HEK293T (cell line): ENCODE results near the gene MAD1L1.
"Not testable (repeated sequence)": the region's sequence is repeated elsewhere in the genome, so short reads cannot be mapped to it uniquely, and the experiment has no call there.

ENCODE experiments used
- CTCF ChIA-PET: fragments of 350-600 bp; formaldehyde crosslinking; extraction: SDS; loops from one replicate; lab custom pipeline; 2021; ENCODE audit warnings: antibody characterized with exemption, inconsistent platforms; lab: Yijun Ruan, JAX
- POLR2A ChIA-PET: fragments of 350-600 bp; formaldehyde crosslinking; extraction: SDS; loops from one replicate; lab custom pipeline; 2020; ENCODE audit warnings: antibody characterized with exemption, inconsistent platforms; lab: Yijun Ruan, JAX
- DNase-seq: peaks from one replicate; pipeline ENCODE4 v3.0.0; 2012; ENCODE audit warnings: mixed read lengths; ENCODE audit errors: extremely low spot score
- ARNT ChIP-seq: fragments of 450-650 bp; IDR thresholded peaks from 2 replicates; pipeline ENCODE4 v1.6.1; 2017; ENCODE audit warnings: mild to moderate bottlenecking
- BHLHE40 ChIP-seq: fragments of 450-650 bp; IDR thresholded peaks from 2 replicates; pipeline ENCODE4 v1.6.1; 2016; ENCODE audit warnings: mild to moderate bottlenecking, moderate library complexity, borderline replicate concordance
- CTBP1 ChIP-seq: fragments of 450-650 bp; IDR thresholded peaks from 2 replicates; pipeline ENCODE4 v1.6.1; 2016; ENCODE audit warnings: borderline replicate concordance
- ELF4 ChIP-seq: fragments of 450-650 bp; IDR thresholded peaks from 2 replicates; pipeline ENCODE4 v1.6.1; 2017; ENCODE audit warnings: antibody characterized with exemption
- FOXA1 ChIP-seq: fragments of 450-650 bp; IDR thresholded peaks from 2 replicates; pipeline ENCODE4 v1.6.1; 2016; ENCODE audit warnings: mild to moderate bottlenecking
- FOXK2 ChIP-seq: fragments of 450-650 bp; IDR thresholded peaks from 2 replicates; pipeline ENCODE4 v1.6.1; 2016; ENCODE audit warnings: mild to moderate bottlenecking
- FOXM1 ChIP-seq: fragments of 450-650 bp; IDR thresholded peaks from 2 replicates; pipeline ENCODE4 v1.6.1; 2017; ENCODE audit warnings: mild to moderate bottlenecking, borderline replicate concordance
- HDGF ChIP-seq: fragments of 450-650 bp; IDR thresholded peaks from 2 replicates; pipeline ENCODE4 v1.6.1; 2017; ENCODE audit warnings: antibody characterized with exemption, borderline replicate concordance
- L3MBTL2 ChIP-seq: fragments of 450-650 bp; conservative IDR thresholded peaks from 2 replicates; pipeline ENCODE4 v1.6.1; 2016; ENCODE audit warnings: mild to moderate bottlenecking
- LEF1 ChIP-seq: fragments of 450-650 bp; IDR thresholded peaks from 2 replicates; pipeline ENCODE4 v1.6.1; 2017; ENCODE audit warnings: mild to moderate bottlenecking, borderline replicate concordance
- NFRKB ChIP-seq: fragments of 450-650 bp; IDR thresholded peaks from 2 replicates; pipeline ENCODE4 v1.6.1; 2016; ENCODE audit warnings: mild to moderate bottlenecking, moderate library complexity
- SP1 ChIP-seq: fragments of 450-650 bp; IDR thresholded peaks from 2 replicates; pipeline ENCODE4 v1.6.1; 2017
- SUZ12 ChIP-seq: fragments of 450-650 bp; IDR thresholded peaks from 2 replicates; pipeline ENCODE4 v1.6.1; 2016; ENCODE audit warnings: mild to moderate bottlenecking
- TARDBP ChIP-seq: fragments of 450-650 bp; IDR thresholded peaks from 2 replicates; pipeline ENCODE4 v1.6.1; 2016
- TF ChIP-seq, protein P1 (sequence below): fragments of 450-650 bp; IDR thresholded peaks from 2 replicates; pipeline ENCODE4 v1.6.1; 2016

Gene MAD1L1

DNA sequence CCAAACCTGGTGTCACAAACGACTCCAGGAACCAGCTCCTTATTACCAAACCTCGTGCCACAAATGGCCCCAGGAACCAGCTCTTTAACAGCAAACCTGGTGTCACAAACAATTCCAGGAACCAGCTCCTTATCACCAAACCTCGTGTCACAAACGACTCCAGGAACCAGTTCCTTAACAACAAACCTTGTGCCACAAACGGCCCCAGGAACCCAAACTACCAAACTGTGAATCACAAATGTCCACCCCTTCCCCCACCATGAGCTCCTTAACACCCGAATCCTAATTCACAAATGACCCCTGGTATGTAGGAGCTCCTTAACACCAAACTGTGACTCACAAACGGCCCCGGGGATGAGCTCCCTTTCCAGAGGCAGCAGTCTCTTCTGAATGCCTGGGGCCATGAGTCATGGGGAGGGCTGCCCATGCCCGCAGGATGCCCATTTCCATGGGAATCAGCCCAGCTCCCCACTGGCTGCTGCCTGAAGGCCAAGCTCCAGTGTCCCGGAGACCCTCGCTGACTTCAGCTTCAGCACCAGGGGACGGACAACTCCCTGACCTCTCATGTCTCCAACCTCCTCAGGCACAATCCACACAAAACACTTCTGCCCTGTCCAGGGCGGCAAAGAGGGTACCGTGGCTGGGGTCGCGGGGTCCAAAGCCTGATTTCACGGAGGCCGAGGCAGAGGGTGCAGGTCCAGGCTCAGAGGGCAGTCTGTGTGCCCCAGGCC, 349.5 kb downstream of the MAD1L1 start:
- ChIA-PET CTCF (interaction anchor here (0.6 kb wide), 1 partner anchor 21 kb away, joined by 3 read pairs; no protein-coding TSS in a partner anchor), POLR2A (no interaction called here)
- TF ChIP-seq FOXK2: no peak
- no peak for TF ChIP-seq LEF1
- no peak for TF ChIP-seq FOXM1
- TF ChIP-seq HDGF: no peak
- no peak for TF ChIP-seq TARDBP
- TF ChIP-seq FOXA1: no peak
- TF ChIP-seq ELF4: no peak
- no peak for TF ChIP-seq SP1
- no peak for TF ChIP-seq ARNT
- TF ChIP-seq CTBP1: no peak
- TF ChIP-seq NFRKB: no peak
- TF ChIP-seq, protein P1, sequence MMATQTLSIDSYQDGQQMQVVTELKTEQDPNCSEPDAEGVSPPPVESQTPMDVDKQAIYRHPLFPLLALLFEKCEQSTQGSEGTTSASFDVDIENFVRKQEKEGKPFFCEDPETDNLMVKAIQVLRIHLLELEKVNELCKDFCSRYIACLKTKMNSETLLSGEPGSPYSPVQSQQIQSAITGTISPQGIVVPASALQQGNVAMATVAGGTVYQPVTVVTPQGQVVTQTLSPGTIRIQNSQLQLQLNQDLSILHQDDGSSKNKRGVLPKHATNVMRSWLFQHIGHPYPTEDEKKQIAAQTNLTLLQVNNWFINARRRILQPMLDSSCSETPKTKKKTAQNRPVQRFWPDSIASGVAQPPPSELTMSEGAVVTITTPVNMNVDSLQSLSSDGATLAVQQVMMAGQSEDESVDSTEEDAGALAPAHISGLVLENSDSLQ: no peak
- TF ChIP-seq SUZ12: no peak
- no peak for TF ChIP-seq L3MBTL2
- DNase-seq: no peak

DNA sequence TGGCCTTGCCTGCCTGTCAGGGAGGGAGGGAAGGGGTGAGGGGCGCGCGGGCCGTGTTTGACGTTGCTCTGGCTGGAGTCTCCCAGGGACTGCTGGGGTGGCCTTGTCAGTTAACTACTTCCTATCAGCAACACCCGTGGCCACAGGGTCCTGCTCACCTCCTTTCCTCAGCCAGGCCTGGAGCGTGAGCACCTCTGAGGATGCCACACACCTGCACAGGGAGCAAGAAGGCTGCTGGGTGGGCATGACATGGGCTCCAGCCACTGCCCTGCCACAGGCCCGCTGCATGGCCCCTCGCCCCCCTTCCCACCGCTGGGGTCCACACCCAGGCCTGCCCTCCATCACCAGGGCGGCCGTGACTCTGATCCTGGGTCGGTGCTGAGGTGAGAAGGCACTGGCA, 350.3 kb downstream of the MAD1L1 start:
- CTCF ChIA-PET: no interaction called here

DNA sequence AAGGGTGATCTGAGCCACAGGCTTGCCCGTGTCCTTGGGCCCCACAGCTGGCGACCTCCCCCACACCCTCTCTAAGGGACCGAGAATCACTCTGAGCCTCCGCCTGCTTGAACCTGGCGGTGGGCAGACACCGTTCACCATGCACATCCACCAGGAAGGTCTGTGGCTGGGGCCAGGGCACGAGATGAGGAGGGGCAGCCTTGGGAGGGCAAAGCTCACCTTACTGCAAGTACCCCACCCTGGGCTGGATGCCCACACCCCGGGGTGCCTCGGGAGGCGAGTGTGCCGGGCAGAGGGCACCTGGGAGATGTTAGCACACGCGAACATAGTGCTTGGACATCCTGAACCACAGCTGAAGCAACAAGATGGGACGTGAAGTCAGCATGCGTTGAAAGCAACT, 350.8 kb downstream of the MAD1L1 start:
- ChIA-PET CTCF (no interaction called here), POLR2A (no interaction called here)
- TF ChIP-seq, protein P1: no peak
- no peak for DNase-seq

More for the DNA sequence above, 350.3 kb downstream of the MAD1L1 start:
- POLR2A ChIA-PET: no interaction called here
- DNase-seq: no peak
- TF ChIP-seq FOXA1 (no peak), FOXK2 (no peak), TARDBP (no peak), L3MBTL2 (no peak), SP1 (no peak), NFRKB (no peak), ARNT (no peak), SUZ12 (no peak), HDGF (no peak), LEF1 (no peak), FOXM1 (no peak), BHLHE40 (no peak)
- TF ChIP-seq, protein P1: no peak

DNA sequence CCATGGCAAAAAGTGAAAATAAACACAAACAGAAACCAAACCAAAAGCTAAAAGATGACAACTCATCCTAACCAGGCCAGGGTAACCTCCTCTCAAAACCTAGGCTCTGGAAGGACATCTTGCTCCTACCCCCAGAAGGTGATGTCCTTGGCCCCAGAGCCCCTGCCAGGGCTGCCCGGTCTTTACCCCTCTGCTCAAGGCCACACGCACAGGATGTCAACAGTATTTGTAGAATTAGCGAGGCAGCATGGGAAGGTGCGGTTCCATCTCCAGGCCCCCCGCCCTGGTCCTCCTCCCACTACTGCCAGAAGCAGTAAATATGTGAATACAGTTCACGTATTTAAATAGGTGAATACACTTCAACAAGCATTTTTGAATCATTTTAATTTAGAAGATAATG, 356.1 kb downstream of the MAD1L1 start:
- DNase-seq, POLR2A ChIA-PET, CTCF ChIA-PET: not testable (repeated sequence)

DNA sequence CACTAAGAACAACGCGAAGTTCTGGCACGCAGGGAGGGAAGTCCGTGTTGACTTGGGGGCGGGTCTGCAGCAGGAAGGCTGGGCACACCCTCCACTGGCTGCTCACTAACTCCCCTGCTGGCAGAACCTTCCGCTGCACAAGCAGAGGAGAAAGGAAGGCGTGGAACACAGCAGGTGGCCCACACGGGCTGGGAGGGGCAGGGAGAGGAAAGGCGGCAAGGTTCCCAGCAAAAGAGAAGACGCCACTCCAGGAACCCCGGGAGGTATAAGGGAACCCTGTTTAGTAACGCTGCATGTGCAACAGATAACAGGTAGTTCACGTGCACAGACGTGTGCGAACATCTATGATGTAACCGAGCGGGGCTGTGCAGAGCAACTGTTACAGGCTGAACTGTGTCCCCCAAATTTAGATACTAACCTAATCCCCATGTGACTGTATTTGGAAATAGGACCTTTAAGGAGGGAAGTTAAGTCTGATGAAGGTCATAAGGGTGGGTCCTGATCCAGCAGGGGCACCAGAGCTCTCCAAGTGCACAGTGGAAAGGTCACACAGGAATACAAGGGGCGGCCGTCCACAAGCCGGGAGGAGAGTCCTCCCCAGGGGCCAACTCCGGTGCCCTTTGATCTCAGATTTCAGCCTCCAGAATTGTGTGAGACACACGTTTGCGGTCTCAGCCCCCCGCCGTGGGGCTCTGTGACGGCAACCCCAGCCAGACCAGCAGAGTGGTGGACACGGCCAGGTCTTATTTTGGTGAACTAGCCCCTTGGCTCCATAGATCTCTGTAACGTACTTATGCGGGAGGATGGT, 357.1 kb downstream of the MAD1L1 start:
- POLR2A ChIA-PET, CTCF ChIA-PET, DNase-seq: not testable (repeated sequence)

DNA sequence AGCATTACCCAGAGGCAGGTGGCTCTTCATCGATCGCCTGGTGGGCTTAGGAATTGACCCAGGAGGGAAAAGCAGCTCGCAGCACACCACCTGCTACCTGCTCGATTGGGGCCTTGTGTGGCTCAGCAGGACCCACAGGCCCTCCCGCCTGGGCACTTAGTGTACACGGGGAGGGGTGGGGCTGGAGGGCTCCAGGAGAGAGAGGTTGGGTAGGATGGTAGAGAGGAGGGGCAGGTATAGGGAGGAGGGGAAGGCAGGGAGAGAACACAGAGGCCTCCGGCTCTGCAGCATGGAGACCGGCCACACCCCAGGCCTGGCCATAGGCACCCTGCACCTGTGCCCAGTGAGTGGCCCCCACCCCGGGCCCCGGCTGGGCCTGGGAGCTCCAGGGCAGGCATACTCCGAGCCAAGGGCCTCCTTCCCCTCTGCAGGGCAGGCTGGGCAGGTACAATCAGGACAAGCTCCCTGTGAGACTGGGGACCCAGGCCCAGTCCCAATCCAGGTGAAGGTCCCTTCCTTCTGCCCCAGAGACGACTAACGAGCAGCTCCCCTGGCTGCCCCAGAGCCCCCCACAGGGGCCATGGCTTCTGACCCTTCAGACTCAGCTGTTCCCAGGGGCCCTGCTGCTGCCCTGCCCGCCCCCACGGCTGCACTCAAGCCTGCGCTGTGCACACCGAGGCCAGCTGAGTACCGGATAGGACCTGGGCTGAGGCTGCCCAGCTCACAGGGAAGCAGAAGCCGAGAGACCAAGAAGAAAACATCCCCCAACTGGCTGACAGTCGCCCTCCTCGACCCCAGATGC, 358.0 kb downstream of the MAD1L1 start:
- POLR2A ChIA-PET, CTCF ChIA-PET, DNase-seq: not testable (repeated sequence)
